ENCODE data around the gene LRRC4C. TPM values are rescaled to one million over a fixed set of nuclear protein-coding genes. Genes with fewer than 3 reads are reported as not detected.

Gene LRRC4C
- total and polyA plus RNA-seq, 2 donors (not counting 1 experiment from before 2014, with no cell fraction given), result under 0.01 to 0.02 TPM

- Histone ChIP-seq H3K4me2 (ENCODE audit: extremely low read depth, insufficient read depth, low read length) (no peak overlapping the region), H3K36me3 (ENCODE audit: control insufficient read depth, insufficient read depth, low read length) (no peaks in the 10 kb centered on the region), H3K4me1 (ENCODE audit: control insufficient read depth, extremely low read depth, insufficient read depth, low read length) (no peaks in the 10 kb centered on the region), H3K27ac (ENCODE audit: insufficient read depth, low read length) (no peak overlapping the region), H3K4me3 (replicated peaks in 1 of 4; ENCODE audit: control extremely low read depth in 1 of 4, insufficient read depth in 1 of 4, low read depth in 3 of 4, low read length in 4 of 4) (no peak overlapping the region), H4K20me1 (ENCODE audit: control insufficient read depth, extremely low read depth, insufficient read depth, low read length) (no peaks in the 10 kb centered on the region), H3K9ac (ENCODE audit: insufficient read depth, low read length) (no peak overlapping the region), H3K27me3 (ENCODE audit: control insufficient read depth, insufficient read depth, low read length) (no peaks in the 10 kb centered on the region), H3K79me2 (ENCODE audit: control insufficient read depth, insufficient read depth, low read length) (no peaks in the 10 kb centered on the region), H3K9me3 (ENCODE audit: control insufficient read depth, insufficient read depth, low read depth, low read length) (no peaks in the 10 kb centered on the region), H2AFZ (ENCODE audit: low read length) (no peak overlapping the region)
- DNase-seq (ENCODE audit: low read depth in 2 of 2), result no peak
- TF ChIP-seq, protein P1, sequence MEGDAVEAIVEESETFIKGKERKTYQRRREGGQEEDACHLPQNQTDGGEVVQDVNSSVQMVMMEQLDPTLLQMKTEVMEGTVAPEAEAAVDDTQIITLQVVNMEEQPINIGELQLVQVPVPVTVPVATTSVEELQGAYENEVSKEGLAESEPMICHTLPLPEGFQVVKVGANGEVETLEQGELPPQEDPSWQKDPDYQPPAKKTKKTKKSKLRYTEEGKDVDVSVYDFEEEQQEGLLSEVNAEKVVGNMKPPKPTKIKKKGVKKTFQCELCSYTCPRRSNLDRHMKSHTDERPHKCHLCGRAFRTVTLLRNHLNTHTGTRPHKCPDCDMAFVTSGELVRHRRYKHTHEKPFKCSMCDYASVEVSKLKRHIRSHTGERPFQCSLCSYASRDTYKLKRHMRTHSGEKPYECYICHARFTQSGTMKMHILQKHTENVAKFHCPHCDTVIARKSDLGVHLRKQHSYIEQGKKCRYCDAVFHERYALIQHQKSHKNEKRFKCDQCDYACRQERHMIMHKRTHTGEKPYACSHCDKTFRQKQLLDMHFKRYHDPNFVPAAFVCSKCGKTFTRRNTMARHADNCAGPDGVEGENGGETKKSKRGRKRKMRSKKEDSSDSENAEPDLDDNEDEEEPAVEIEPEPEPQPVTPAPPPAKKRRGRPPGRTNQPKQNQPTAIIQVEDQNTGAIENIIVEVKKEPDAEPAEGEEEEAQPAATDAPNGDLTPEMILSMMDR (conservative IDR thresholded peaks at IDR 0.05 in 1 of 2, IDR thresholded peaks at IDR 0.05 in 1 of 2; ENCODE audit: low read depth in 1 of 2, low read length in 2 of 2), result no peak
- no peak for TF ChIP-seq EZH2 (IDR thresholded peaks at IDR 0.05; ENCODE audit: low read length, missing control alignments)
These were observed 1144.3 kb downstream of the LRRC4C start for GRCh38 chr11:40315122-40315521.

DNA sequence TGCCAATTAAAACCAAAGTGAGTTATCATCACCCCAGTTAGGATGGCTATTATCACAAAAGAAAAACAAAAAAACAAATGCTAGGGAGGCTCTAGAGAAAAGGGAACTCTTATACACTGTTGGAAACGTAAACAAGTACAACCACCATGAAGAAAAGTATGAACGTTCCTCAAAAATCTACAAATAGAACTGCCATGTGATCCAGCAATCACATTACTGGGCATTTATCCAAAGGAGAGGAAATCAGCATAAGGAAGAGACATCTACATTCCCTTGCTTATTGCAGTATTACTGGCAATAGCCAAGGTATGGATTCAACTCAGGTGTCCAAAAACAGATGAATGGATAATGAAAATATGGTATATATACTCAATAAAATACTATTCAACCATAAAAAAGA lies 1145.1 kb downstream of the LRRC4C start:
- H3K36me3 ChIP-seq (ENCODE audit: control insufficient read depth, insufficient read depth, low read length), result no peaks in the 10 kb centered on the region
- TF ChIP-seq, protein P1 (conservative IDR thresholded peaks at IDR 0.05 in 1 of 2, IDR thresholded peaks at IDR 0.05 in 1 of 2; ENCODE audit: low read depth in 1 of 2, low read length in 2 of 2), result no peak
- TF ChIP-seq EZH2 (IDR thresholded peaks at IDR 0.05; ENCODE audit: low read length, missing control alignments), result no peak
- H3K4me3 ChIP-seq (replicated peaks in 1 of 4; ENCODE audit: control extremely low read depth in 1 of 4, insufficient read depth in 1 of 4, low read depth in 3 of 4, low read length in 4 of 4), result no peak overlapping the region
- no peaks in the 10 kb centered on the region for H3K27me3 ChIP-seq (ENCODE audit: control insufficient read depth, insufficient read depth, low read length)
- no peaks in the 10 kb centered on the region for H3K79me2 ChIP-seq (ENCODE audit: control insufficient read depth, insufficient read depth, low read length)
- DNase-seq (ENCODE audit: low read depth in 2 of 2), result peak in 1 of 2 donors; percentile 51
- H4K20me1 ChIP-seq (ENCODE audit: control insufficient read depth, extremely low read depth, insufficient read depth, low read length), result no peaks in the 10 kb centered on the region
- H3K4me2 ChIP-seq (ENCODE audit: extremely low read depth, insufficient read depth, low read length), result no peak overlapping the region
- no peak overlapping the region for H3K27ac ChIP-seq (ENCODE audit: insufficient read depth, low read length)
- H2AFZ ChIP-seq (ENCODE audit: low read length), result no peak overlapping the region
- no peaks in the 10 kb centered on the region for H3K4me1 ChIP-seq (ENCODE audit: control insufficient read depth, extremely low read depth, insufficient read depth, low read length)
- H3K9me3 ChIP-seq (ENCODE audit: control insufficient read depth, insufficient read depth, low read depth, low read length), result no peaks in the 10 kb centered on the region
- no peak overlapping the region for H3K9ac ChIP-seq (ENCODE audit: insufficient read depth, low read length)

GRCh38 chr11:40306938-40307548 lies 1152.4 kb downstream of the LRRC4C start:
- Histone ChIP-seq H3K9me3 (ENCODE audit: control insufficient read depth, insufficient read depth, low read depth, low read length) (no peaks in the 10 kb centered on the region), H3K9ac (ENCODE audit: insufficient read depth, low read length) (no peak overlapping the region), H2AFZ (ENCODE audit: low read length) (no peak overlapping the region), H3K4me2 (ENCODE audit: extremely low read depth, insufficient read depth, low read length) (no peak overlapping the region), H4K20me1 (ENCODE audit: control insufficient read depth, extremely low read depth, insufficient read depth, low read length) (no peaks in the 10 kb centered on the region), H3K4me1 (ENCODE audit: control insufficient read depth, extremely low read depth, insufficient read depth, low read length) (no peaks in the 10 kb centered on the region), H3K36me3 (ENCODE audit: control insufficient read depth, insufficient read depth, low read length) (no peaks in the 10 kb centered on the region), H3K27ac (ENCODE audit: insufficient read depth, low read length) (no peak overlapping the region), H3K4me3 (replicated peaks in 1 of 4; ENCODE audit: control extremely low read depth in 1 of 4, insufficient read depth in 1 of 4, low read depth in 3 of 4, low read length in 4 of 4) (no peak overlapping the region), H3K27me3 (ENCODE audit: control insufficient read depth, insufficient read depth, low read length) (no peaks in the 10 kb centered on the region), H3K79me2 (ENCODE audit: control insufficient read depth, insufficient read depth, low read length) (no peaks in the 10 kb centered on the region)
- no peak for TF ChIP-seq EZH2 (IDR thresholded peaks at IDR 0.05; ENCODE audit: low read length, missing control alignments)
- TF ChIP-seq, protein P1 (conservative IDR thresholded peaks at IDR 0.05 in 1 of 2, IDR thresholded peaks at IDR 0.05 in 1 of 2; ENCODE audit: low read depth in 1 of 2, low read length in 2 of 2), result peak; percentile 80 to 96
- peak; percentile 52 to 67 for DNase-seq (ENCODE audit: low read depth in 2 of 2)

Data from fibroblast of lung (primary cell).